ENCODE data around the gene OR7C2.
A peak's percentile ranks its signal among the peaks of the same experiment; 100 is the strongest.
"Not testable (repeated sequence)": the region's sequence is repeated elsewhere in the genome, so short reads cannot be mapped to it uniquely, and the experiment has no call there.

Gene OR7C2

GRCh38 chr19:14941189-14941588, at the start of gene OR7C2:
Gene OR7C2, plus strand, starts transcription at chr19:14941489. Its CDS starts 0 bp downstream, at chr19:14941489.
- no peak for DNase-seq

- no peak for DNase-seq
Observed at GRCh38 chr19:14901675-14902260, 39.5 kb upstream of the OR7C2 start.

- no peak for DNase-seq
Observed at GRCh38 chr19:14906711-14907110, 34.6 kb upstream of the OR7C2 start.

- DNase-seq: no peak
Observed at GRCh38 chr19:14915116-14915515, 26.2 kb upstream of the OR7C2 start.

GRCh38 chr19:14916848-14917247, 24.4 kb upstream of the OR7C2 start:
- DNase-seq: no peak

GRCh38 chr19:14933506-14933905, 7.8 kb upstream of the OR7C2 start:
- no peak for DNase-seq

GRCh38 chr19:14940266-14940665, 1.0 kb upstream of the OR7C2 start:
- no peak for DNase-seq

GRCh38 chr19:14943601-14944000, 2.3 kb downstream of the OR7C2 start:
- DNase-seq: no peak

- DNase-seq: no peak
Observed at GRCh38 chr19:14944456-14944855, 3.2 kb downstream of the OR7C2 start.

- DNase-seq: not testable (repeated sequence)
Observed at GRCh38 chr19:14949413-14949812, 8.1 kb downstream of the OR7C2 start.

- DNase-seq: no peak
Observed at GRCh38 chr19:14949876-14950275, 8.6 kb downstream of the OR7C2 start.

GRCh38 chr19:14950421-14950820, 9.1 kb downstream of the OR7C2 start:
- no peak for DNase-seq

GRCh38 chr19:14952767-14953166, 11.5 kb downstream of the OR7C2 start:
- DNase-seq: no peak

- DNase-seq: no peak
Observed at GRCh38 chr19:14954071-14954655, 12.9 kb downstream of the OR7C2 start.

- no peak for DNase-seq
Observed at GRCh38 chr19:14957464-14957863, 16.2 kb downstream of the OR7C2 start.

GRCh38 chr19:14959263-14959662, 18.0 kb downstream of the OR7C2 start:
- DNase-seq: no peak

- DNase-seq: no peak
Observed at GRCh38 chr19:14961956-14962685, 20.8 kb downstream of the OR7C2 start.

GRCh38 chr19:14968247-14968646, 27.0 kb downstream of the OR7C2 start:
- no peak for DNase-seq

- DNase-seq: no peak
Observed at GRCh38 chr19:14971474-14971873, 30.2 kb downstream of the OR7C2 start.

- DNase-seq: peak in 34 of 58 donors; percentile 1 to 79 (median 32)
Observed at GRCh38 chr19:14972676-14973075, 31.4 kb downstream of the OR7C2 start.

- no peak for DNase-seq
Observed at GRCh38 chr19:14974488-14974887, 33.2 kb downstream of the OR7C2 start.

- DNase-seq: no peak
Observed at GRCh38 chr19:14977128-14977527, 35.8 kb downstream of the OR7C2 start.
